ENCODE results near the gene CD300LB.

- TF ChIP-seq CTCF (IDR thresholded peaks at IDR 0.05; ENCODE audit: borderline replicate concordance, extremely low read depth, low read length, poor library complexity, severe bottlenecking) (no peak), EZH2 (IDR thresholded peaks at IDR 0.05; ENCODE audit: borderline replicate concordance, low read depth, low read length, severe bottlenecking) (no peak)
Measured at GRCh38 chr17:74477411-74477810, 53.9 kb downstream of the CD300LB start.

Data from DND-41 (cell line).